Spleen (tissue), 11 donors: ENCODE results near the gene RNPEP. TPM values are rescaled to one million over a fixed set of nuclear protein-coding genes. Genes with fewer than 3 reads are reported as not detected.

ENCODE experiments used
- DNase-seq: peaks from one replicate; pipeline ENCODE4 v3.0.0-alpha.2; 2020
- H3K27ac ChIP-seq, 8 donors: fragments of 200-600 bp; sonication (generic) in 7 of 8; 1 replicate in 4 of 8; 2 replicates in 4 of 8; pipeline versions ENCODE4 v1.5.0 to v1.8.0; 2016 to 2021; ENCODE audit warnings: inconsistent platforms in 4 of 8, mild to moderate bottlenecking in 4 of 8, moderate library complexity in 1 of 8
- H3K27me3 ChIP-seq, 7 donors: fragments of 200-600 bp; sonication (generic) in 6 of 7; replicated peaks in 1 of 7; 1 replicate in 4 of 7; 2 replicates in 3 of 7; pipeline versions ENCODE4 v1.5.0 to v1.8.0; 2016 to 2021; ENCODE audit warnings: inconsistent platforms in 3 of 7, mild to moderate bottlenecking in 1 of 7
- H3K36me3 ChIP-seq, 6 donors: fragments of 200-600 bp; sonication (generic) in 5 of 6; 1 replicate in 4 of 6; 2 replicates in 2 of 6; pipeline versions ENCODE4 v1.5.0 to v1.8.0; 2016 to 2021; ENCODE audit warnings: inconsistent platforms in 2 of 6
- H3K4me1 ChIP-seq, 6 donors: fragments of 200-600 bp; sonication (generic) in 5 of 6; 1 replicate in 3 of 6; 2 replicates in 3 of 6; pipeline versions ENCODE4 v1.5.0 to v1.8.0; 2016 to 2021; ENCODE audit warnings: inconsistent platforms in 3 of 6
- H3K4me3 ChIP-seq, 8 donors: fragments of 200-600 bp; sonication (generic) in 7 of 8; 1 replicate in 4 of 8; 2 replicates in 4 of 8; pipeline versions ENCODE4 v1.5.0 to v1.8.0; 2016 to 2021; ENCODE audit warnings: inconsistent platforms in 4 of 8, mild to moderate bottlenecking in 4 of 8, moderate library complexity in 2 of 8
- H3K9me3 ChIP-seq, 8 donors: fragments of 200-600 bp; sonication (generic) in 7 of 8; 1 replicate in 4 of 8; 2 replicates in 4 of 8; pipeline versions ENCODE4 v1.5.0 to v1.8.0; 2016 to 2021; ENCODE audit warnings: inconsistent platforms in 4 of 8
- POLR2A ChIP-seq, 3 donors: fragments of 450-650 bp; IDR thresholded peaks; one replicate each; pipeline ENCODE4 v1.5.1; 2017; ENCODE audit warnings: antibody characterized with exemption in 3 of 3, mild to moderate bottlenecking in 1 of 3
- POLR2AphosphoS5 ChIP-seq, 3 donors: sonication (generic); formaldehyde crosslinking; IDR thresholded peaks; one replicate each; pipeline ENCODE4 v1.5.1; 2017; ENCODE audit warnings: antibody characterized with exemption in 3 of 3
- WGBS, 5 donors: extraction: QIAGEN DNeasy Blood & Tissue Kit in 3 of 5; methylation state at CpG; one replicate each; pipeline versions ENCODE4 v1.1.5 to v1.1.7; 2013 to 2018; 5-methylcytosine and 5-hydroxymethylcytosine counted together
- intact Hi-C: fragments of 100-400 bp; cut with DNase I; formaldehyde crosslinking; loops from one replicate; pipeline ENCODE4 v1.15.0; 2023; ENCODE audit warnings: low total_unique reads
- polyA plus RNA-seq, 3 donors: library from polyadenylated mRNA; stranded (reverse); fragments of 200-250 nt; gene quantifications; one replicate each; pipeline ENCODE4 v1.2.1, GENCODE V29; 2013
- total RNA-seq, 7 donors: library from RNA; depleted of rRNA in 3 of 7; stranded (reverse); fragments of >200 nt in 3 of 7; fragmentation: NEBNext Ultra II Directional in 4 of 7; extraction: Animal tissue kit (Norgen Biotek cat#: 25700) in 4 of 7; gene quantifications; one replicate each; pipeline versions ENCODE4 v1.1.0 to v1.2.1, GENCODE V29; 2016 to 2021
- TF ChIP-seq, protein P1 (sequence below), 11 experiments: fragments of 200-600 bp in 7 of 11; fragments of 450-650 bp in 4 of 11; sonication (generic) in 4 of 11; IDR thresholded peaks in 8 of 11; conservative IDR thresholded peaks in 3 of 11; 1 replicate in 7 of 11; 2 replicates in 4 of 11; pipeline versions ENCODE4 v1.4.0 to v1.8.0; 2016 to 2021; ENCODE audit warnings: antibody characterized with exemption in 11 of 11, inconsistent platforms in 4 of 11, mild to moderate bottlenecking in 1 of 11
- donor health status: healthy with polysubstance abuse.
- donor health status: DM: no; HTN: no; CAD: no; lungs with moderate emphysema.
- donor health status: DM: no; HTN: no; CAD: no.
- donor health status: Bipolar disorder and iron deficiency.
- donor health status: healthy.
- donor health status: DM: no; HTN: no; CAD: no.
- donor health status: DM: yes; HTN: yes; CAD: no.

The RNPEP gene
- total and polyA plus RNA-seq, 10 donors, result 24.8 to 69.0 (median 57.3) TPM

DNA sequence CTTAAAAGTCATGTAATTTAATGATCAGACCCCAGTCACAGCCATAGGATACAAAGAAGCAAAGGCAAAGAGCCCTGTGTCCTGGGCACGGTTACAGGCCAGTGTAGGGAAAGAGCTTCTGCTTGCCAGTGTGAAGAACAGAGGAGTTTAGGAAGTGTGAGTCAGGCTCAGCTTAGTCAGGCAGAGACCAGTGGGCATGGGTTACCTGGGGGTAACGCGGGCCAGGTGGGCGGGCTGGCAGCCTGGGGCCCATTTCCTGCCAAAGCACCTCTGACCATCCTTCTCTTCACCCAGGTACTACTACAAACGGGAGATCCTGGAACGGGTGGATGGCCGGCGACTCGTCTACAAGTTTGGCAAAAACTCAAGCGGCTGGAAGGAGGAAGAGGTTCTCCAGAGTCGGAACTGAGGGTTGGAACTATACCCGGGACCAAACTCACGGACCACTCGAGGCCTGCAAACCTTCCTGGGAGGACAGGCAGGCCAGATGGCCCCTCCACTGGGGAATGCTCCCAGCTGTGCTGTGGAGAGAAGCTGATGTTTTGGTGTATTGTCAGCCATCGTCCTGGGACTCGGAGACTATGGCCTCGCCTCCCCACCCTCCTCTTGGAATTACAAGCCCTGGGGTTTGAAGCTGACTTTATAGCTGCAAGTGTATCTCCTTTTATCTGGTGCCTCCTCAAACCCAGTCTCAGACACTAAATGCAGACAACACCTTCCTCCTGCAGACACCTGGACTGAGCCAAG, 32.6 kb downstream of the RNPEP start:
- no peak overlapping the region for H3K4me3 ChIP-seq
- peaks cover 0 to 19% (median 8%) of the 10 kb centered on the region in 7 donors for H3K27me3 ChIP-seq

DNA sequence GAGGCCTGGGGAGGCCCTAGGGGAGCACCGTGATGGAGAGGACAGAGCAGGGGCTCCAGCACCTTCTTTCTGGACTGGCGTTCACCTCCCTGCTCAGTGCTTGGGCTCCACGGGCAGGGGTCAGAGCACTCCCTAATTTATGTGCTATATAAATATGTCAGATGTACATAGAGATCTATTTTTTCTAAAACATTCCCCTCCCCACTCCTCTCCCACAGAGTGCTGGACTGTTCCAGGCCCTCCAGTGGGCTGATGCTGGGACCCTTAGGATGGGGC, 33.2 kb downstream of the RNPEP start:
- TF ChIP-seq, protein P1, sequence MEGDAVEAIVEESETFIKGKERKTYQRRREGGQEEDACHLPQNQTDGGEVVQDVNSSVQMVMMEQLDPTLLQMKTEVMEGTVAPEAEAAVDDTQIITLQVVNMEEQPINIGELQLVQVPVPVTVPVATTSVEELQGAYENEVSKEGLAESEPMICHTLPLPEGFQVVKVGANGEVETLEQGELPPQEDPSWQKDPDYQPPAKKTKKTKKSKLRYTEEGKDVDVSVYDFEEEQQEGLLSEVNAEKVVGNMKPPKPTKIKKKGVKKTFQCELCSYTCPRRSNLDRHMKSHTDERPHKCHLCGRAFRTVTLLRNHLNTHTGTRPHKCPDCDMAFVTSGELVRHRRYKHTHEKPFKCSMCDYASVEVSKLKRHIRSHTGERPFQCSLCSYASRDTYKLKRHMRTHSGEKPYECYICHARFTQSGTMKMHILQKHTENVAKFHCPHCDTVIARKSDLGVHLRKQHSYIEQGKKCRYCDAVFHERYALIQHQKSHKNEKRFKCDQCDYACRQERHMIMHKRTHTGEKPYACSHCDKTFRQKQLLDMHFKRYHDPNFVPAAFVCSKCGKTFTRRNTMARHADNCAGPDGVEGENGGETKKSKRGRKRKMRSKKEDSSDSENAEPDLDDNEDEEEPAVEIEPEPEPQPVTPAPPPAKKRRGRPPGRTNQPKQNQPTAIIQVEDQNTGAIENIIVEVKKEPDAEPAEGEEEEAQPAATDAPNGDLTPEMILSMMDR (IDR thresholded peaks at IDR 0.05 in 8 of 11, conservative IDR thresholded peaks at IDR 0.05 in 3 of 11), result no peak
- TF ChIP-seq POLR2A (IDR thresholded peaks at IDR 0.05) (no peak), POLR2AphosphoS5 (IDR thresholded peaks at IDR 0.05) (no peak)
- H3K4me3 ChIP-seq, result no peak overlapping the region
- no peak for DNase-seq
- peaks cover 0 to 26% (median 0%) of the 10 kb centered on the region in 6 donors for H3K36me3 ChIP-seq
- WGBS, 5 donors, result 82 to 92% (median 86%) methylated on average over 3 of the region's 3 CpGs
- no peak overlapping the region for H3K27ac ChIP-seq
- intact Hi-C loops, result no loop called here
- no peaks in the 10 kb centered on the region for H3K4me1 ChIP-seq
- H3K27me3 ChIP-seq, result peaks cover 0 to 19% (median 8%) of the 10 kb centered on the region in 7 donors
- no peaks in the 10 kb centered on the region for H3K9me3 ChIP-seq

More for the DNA sequence above, 32.6 kb downstream of the RNPEP start:
- no peak overlapping the region for H3K27ac ChIP-seq
- intact Hi-C loops, result no loop called here
- peaks cover 0 to 26% (median 0%) of the 10 kb centered on the region in 6 donors for H3K36me3 ChIP-seq
- H3K4me1 ChIP-seq, result peaks cover 0 to 1% (median 0%) of the 10 kb centered on the region in 6 donors
- DNase-seq, result no peak
- H3K9me3 ChIP-seq, result no peaks in the 10 kb centered on the region
- 89 to 93% (median 91%) methylated on average over 16 to 17 of the region's 17 CpGs for WGBS, 5 donors
- TF ChIP-seq, protein P1 (IDR thresholded peaks at IDR 0.05 in 8 of 11, conservative IDR thresholded peaks at IDR 0.05 in 3 of 11), result no peak
- TF ChIP-seq POLR2AphosphoS5 (IDR thresholded peaks at IDR 0.05) (no peak), POLR2A (IDR thresholded peaks at IDR 0.05) (no peak)

DNA sequence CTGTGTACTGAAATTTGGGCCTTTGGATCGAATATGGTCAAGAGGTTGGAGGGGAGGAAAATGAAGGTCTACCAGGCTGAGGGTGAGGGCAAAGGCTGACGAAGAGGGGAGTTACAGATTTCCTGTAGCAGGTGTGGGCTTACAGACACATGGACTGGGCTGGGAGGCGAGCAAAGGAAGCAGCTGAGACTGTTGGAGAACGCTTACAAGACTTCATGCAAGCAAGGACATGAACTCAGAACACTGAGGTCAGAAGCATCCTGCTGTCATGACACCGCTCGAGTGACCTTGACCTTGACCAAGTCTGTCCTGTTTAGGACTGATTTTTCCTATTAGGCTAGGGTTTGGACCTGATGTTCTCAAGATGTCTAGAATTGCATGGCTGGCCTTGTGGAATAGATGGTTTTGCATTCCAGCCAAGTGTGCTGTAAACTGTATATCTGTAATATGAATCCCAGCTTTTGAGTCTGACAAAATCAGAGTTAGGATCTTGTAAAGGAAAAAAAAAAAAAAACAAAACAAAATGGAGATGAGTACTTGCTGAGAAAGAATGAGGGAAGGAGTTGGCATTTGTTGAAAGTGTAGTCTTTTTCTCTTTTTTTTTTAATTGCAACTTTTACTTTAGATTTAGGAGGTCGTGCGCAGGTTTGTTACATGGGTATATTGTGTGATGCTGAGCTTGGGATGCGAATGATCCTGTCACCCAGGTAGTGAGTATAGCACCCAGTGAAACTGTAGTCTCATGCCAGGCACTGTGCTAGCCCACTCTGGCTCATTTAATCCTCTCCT, 33.8 kb downstream of the RNPEP start:
- Histone ChIP-seq H3K27me3 (peaks cover 0 to 19% (median 8%) of the 10 kb centered on the region in 7 donors), H3K27ac (no peak overlapping the region), H3K4me3 (no peak overlapping the region), H3K9me3 (no peaks in the 10 kb centered on the region), H3K4me1 (no peaks in the 10 kb centered on the region), H3K36me3 (peaks cover 0 to 26% (median 0%) of the 10 kb centered on the region in 6 donors)
- DNase-seq, result no peak
- intact Hi-C loops, result no loop called here
- TF ChIP-seq POLR2A (IDR thresholded peaks at IDR 0.05) (no peak), POLR2AphosphoS5 (IDR thresholded peaks at IDR 0.05) (no peak)
- TF ChIP-seq, protein P1 (IDR thresholded peaks at IDR 0.05 in 8 of 11, conservative IDR thresholded peaks at IDR 0.05 in 3 of 11), result no peak
- 71 to 79% (median 75%) methylated on average over 9 of the region's 9 CpGs for WGBS, 5 donors
